K562 (cell line): ENCODE data around the gene TMEM184A. TPM values are rescaled to one million over a fixed set of nuclear protein-coding genes. Genes with fewer than 3 reads are reported as not detected.

Experiments
- ARID1B ChIP-seq: fragments of 450-650 bp; IDR thresholded peaks from 2 replicates; pipeline ENCODE4 v1.6.1; 2016; ENCODE audit warnings: antibody characterized with exemption, mild to moderate bottlenecking, inconsistent platforms
- CSDE1 ChIP-seq, 2 experiments: fragments of 450-650 bp; IDR thresholded peaks; 2 replicates each; pipeline ENCODE4 v1.6.1; 2016; ENCODE audit warnings: mild to moderate bottlenecking in 1 of 2
- MYBL2 ChIP-seq, 2 experiments: fragments of 450-650 bp in 1 of 2; sonication (generic) in 1 of 2; formaldehyde crosslinking in 1 of 2; IDR thresholded peaks; 2 replicates each; pipeline versions ENCODE4 v1.6.1 to v1.8.1; 2017 to 2022; ENCODE audit warnings: borderline replicate concordance in 1 of 2, inconsistent platforms in 1 of 2, low read depth in 1 of 2, mild to moderate bottlenecking in 1 of 2, missing genetic modification reagents in 1 of 2, moderate library complexity in 1 of 2
- POU5F1 ChIP-seq: fragments of 150-350 bp; IDR thresholded peaks from 2 replicates; pipeline ENCODE4 v1.6.1; 2014; ENCODE audit warnings: borderline replicate concordance, low read length, low read depth, mild to moderate bottlenecking; ENCODE audit not compliant: partially characterized antibody
- RBM15 ChIP-seq: fragments of 200-400 bp; formaldehyde crosslinking; IDR thresholded peaks from 2 replicates; pipeline ENCODE4 v1.6.1; 2018; ENCODE audit warnings: mild to moderate bottlenecking, low read length, moderate library complexity; ENCODE audit not compliant: insufficient read depth
- RBM22 ChIP-seq: fragments of 200-400 bp; formaldehyde crosslinking; IDR thresholded peaks from 2 replicates; pipeline ENCODE4 v1.6.1; 2018; ENCODE audit warnings: low read length, low read depth; ENCODE audit not compliant: poor library complexity, severe bottlenecking
- SREBF2 ChIP-seq: sonication (generic); formaldehyde crosslinking; IDR thresholded peaks from 2 replicates; pipeline ENCODE4 v1.4.0; 2020; ENCODE audit warnings: mild to moderate bottlenecking, missing genetic modification reagents
- TCFL5 ChIP-seq: fragments of 250-450 bp; sonication (Bioruptor Pico); conservative IDR thresholded peaks from 2 replicates; pipeline ENCODE4 v1.6.1; 2021; ENCODE audit warnings: mild to moderate bottlenecking, moderate library complexity, matching md5 sums
- TFAM ChIP-seq: fragments of 250-450 bp; sonication (Bioruptor Pico); conservative IDR thresholded peaks from 2 replicates; pipeline ENCODE4 v1.5.0; 2021; ENCODE audit warnings: mild to moderate bottlenecking, moderate library complexity
- ZNF174 ChIP-seq: fragments of 250-450 bp; sonication (Bioruptor Pico); IDR thresholded peaks from 2 replicates; pipeline ENCODE4 v1.4.0; 2020; ENCODE audit warnings: mild to moderate bottlenecking
- ZNF561 ChIP-seq: fragments of 450-650 bp; formaldehyde crosslinking; conservative IDR thresholded peaks from 2 replicates; pipeline ENCODE4 v1.4.0; 2020; ENCODE audit warnings: mild to moderate bottlenecking, moderate library complexity
- polyA plus RNA-seq, 8 experiments: library from polyadenylated mRNA; depleted of rRNA in 4 of 8; stranded (reverse) in 5 of 8; unstranded in 3 of 8; fragments of >200 nt; fragmentation: Nextera tagmentation in 2 of 8; fragmentation: Illumina TruSeq in 1 of 8; extraction: Ambion mirVana in 2 of 8; extraction: Trizol in 1 of 8; gene quantifications; 2 replicates each; pipeline versions ENCODE4 v1.2.1 to v1.2.3, GENCODE V29; 2011 to 2014; ENCODE audit warnings: inconsistent platforms in 1 of 8, missing spikeins in 1 of 8
- total RNA-seq, 7 experiments: library from RNA; depleted of rRNA in 6 of 7; stranded (reverse); fragments of >200 nt in 6 of 7; fragmentation: Illumina TruSeq in 2 of 7; extraction: Trizol in 2 of 7; gene quantifications; 2 replicates each; pipeline versions ENCODE4 v1.2.1 to v1.2.3, GENCODE V29; 2011 to 2021; ENCODE audit warnings: low replicate concordance in 1 of 7
- TF ChIP-seq, protein P1 (sequence below): fragments of 450-650 bp; IDR thresholded peaks from 2 replicates; pipeline ENCODE4 v1.6.1; 2016
- TF ChIP-seq, protein P2 (sequence below): fragments of 250-450 bp; sonication (Bioruptor Pico); IDR thresholded peaks from 2 replicates; pipeline ENCODE4 v1.9.0; 2021; ENCODE audit warnings: mild to moderate bottlenecking
- TF ChIP-seq, protein P3 (sequence below), 2 experiments: fragments of 450-650 bp; IDR thresholded peaks; 2 replicates each; pipeline ENCODE4 v1.6.1; 2016
- TF ChIP-seq, protein P4 (sequence below): fragments of 450-650 bp; IDR thresholded peaks from 2 replicates; pipeline ENCODE4 v1.6.1; 2016; ENCODE audit warnings: low read depth

TMEM184A gene
- total and polyA plus RNA-seq, 9 of the 15 experiments (the other 6 are each of a cell fraction or from before 2014, with no cell fraction given) = 0.10 to 0.18 (median 0.11) TPM; not detected in 6

DNA sequence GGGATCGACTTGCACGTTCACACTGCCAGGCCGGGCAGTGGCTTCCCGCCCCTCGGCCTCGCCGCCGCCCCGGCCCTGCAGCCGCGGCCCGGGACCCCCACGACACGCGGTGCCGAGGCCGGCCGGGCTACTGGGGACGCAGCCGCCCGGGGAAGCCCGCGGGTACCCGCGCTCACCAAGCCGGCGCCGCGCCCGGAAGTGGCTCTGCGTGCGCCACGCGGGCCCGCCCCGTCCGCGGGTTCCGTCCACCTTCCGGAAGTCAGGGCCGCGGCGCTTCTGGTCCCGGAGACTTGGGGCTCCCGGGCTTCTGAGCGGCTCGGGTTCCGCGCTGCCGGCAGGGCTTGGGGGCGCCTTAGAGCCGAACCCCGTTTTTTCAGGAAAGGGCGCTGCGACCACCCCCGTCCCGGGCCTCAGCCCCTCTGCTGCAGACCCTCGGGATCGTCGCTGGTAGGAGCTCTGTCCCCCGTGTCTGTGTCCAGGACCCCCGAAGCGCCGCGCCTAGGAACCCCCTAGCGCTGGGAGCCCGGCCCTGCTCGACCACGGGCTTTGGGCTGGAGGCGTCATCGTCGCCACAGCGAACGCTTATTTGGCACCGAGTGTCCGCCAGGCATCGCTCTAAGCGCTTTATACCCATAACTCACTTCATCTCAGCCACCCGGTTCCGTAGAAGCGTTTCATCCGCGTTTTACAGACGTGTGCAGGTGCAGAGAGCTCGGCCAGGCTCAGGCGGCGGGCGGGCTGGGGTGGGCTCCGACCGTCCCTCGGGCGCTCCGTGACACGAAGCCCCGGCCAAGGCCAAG lies 14.0 kb upstream of the TMEM184A start, which contains the start of gene PSMG3 (continued):
- TF ChIP-seq MYBL2 (IDR thresholded peaks at IDR 0.05; ENCODE audit: low read depth) (no peak), MYBL2 (CRISPR knock-in tag; IDR thresholded peaks at IDR 0.05; ENCODE audit: borderline replicate concordance) (no peak), SREBF2 (no peak), RBM15 (no peak), ARID1B (no peak), POU5F1 (no peak), TFAM (CRISPR knock-in tag) (no peak), ZNF174 (CRISPR knock-in tag) (no peak), RBM22 (peak; percentile 59), CSDE1 (IDR thresholded peaks at IDR 0.05) (no peak), TCFL5 (CRISPR knock-in tag) (no peak), ZNF561 (CRISPR knock-in tag) (no peak)
- TF ChIP-seq, protein P1, sequence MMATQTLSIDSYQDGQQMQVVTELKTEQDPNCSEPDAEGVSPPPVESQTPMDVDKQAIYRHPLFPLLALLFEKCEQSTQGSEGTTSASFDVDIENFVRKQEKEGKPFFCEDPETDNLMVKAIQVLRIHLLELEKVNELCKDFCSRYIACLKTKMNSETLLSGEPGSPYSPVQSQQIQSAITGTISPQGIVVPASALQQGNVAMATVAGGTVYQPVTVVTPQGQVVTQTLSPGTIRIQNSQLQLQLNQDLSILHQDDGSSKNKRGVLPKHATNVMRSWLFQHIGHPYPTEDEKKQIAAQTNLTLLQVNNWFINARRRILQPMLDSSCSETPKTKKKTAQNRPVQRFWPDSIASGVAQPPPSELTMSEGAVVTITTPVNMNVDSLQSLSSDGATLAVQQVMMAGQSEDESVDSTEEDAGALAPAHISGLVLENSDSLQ = no peak; the same call in 1 of the 2 replicates
- TF ChIP-seq, protein P2, sequence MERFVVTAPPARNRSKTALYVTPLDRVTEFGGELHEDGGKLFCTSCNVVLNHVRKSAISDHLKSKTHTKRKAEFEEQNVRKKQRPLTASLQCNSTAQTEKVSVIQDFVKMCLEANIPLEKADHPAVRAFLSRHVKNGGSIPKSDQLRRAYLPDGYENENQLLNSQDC (CRISPR knock-in tag) = no peak
- TF ChIP-seq, protein P3, sequence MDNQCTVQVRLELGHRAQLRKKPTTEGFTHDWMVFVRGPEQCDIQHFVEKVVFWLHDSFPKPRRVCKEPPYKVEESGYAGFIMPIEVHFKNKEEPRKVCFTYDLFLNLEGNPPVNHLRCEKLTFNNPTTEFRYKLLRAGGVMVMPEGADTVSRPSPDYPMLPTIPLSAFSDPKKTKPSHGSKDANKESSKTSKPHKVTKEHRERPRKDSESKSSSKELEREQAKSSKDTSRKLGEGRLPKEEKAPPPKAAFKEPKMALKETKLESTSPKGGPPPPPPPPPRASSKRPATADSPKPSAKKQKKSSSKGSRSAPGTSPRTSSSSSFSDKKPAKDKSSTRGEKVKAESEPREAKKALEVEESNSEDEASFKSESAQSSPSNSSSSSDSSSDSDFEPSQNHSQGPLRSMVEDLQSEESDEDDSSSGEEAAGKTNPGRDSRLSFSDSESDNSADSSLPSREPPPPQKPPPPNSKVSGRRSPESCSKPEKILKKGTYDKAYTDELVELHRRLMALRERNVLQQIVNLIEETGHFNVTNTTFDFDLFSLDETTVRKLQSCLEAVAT (IDR thresholded peaks at IDR 0.05) = 0 out of 4 replicates have a peak, but pooled peaks of 1 of the 2 experiments have one; percentile 57
- TF ChIP-seq, protein P4, sequence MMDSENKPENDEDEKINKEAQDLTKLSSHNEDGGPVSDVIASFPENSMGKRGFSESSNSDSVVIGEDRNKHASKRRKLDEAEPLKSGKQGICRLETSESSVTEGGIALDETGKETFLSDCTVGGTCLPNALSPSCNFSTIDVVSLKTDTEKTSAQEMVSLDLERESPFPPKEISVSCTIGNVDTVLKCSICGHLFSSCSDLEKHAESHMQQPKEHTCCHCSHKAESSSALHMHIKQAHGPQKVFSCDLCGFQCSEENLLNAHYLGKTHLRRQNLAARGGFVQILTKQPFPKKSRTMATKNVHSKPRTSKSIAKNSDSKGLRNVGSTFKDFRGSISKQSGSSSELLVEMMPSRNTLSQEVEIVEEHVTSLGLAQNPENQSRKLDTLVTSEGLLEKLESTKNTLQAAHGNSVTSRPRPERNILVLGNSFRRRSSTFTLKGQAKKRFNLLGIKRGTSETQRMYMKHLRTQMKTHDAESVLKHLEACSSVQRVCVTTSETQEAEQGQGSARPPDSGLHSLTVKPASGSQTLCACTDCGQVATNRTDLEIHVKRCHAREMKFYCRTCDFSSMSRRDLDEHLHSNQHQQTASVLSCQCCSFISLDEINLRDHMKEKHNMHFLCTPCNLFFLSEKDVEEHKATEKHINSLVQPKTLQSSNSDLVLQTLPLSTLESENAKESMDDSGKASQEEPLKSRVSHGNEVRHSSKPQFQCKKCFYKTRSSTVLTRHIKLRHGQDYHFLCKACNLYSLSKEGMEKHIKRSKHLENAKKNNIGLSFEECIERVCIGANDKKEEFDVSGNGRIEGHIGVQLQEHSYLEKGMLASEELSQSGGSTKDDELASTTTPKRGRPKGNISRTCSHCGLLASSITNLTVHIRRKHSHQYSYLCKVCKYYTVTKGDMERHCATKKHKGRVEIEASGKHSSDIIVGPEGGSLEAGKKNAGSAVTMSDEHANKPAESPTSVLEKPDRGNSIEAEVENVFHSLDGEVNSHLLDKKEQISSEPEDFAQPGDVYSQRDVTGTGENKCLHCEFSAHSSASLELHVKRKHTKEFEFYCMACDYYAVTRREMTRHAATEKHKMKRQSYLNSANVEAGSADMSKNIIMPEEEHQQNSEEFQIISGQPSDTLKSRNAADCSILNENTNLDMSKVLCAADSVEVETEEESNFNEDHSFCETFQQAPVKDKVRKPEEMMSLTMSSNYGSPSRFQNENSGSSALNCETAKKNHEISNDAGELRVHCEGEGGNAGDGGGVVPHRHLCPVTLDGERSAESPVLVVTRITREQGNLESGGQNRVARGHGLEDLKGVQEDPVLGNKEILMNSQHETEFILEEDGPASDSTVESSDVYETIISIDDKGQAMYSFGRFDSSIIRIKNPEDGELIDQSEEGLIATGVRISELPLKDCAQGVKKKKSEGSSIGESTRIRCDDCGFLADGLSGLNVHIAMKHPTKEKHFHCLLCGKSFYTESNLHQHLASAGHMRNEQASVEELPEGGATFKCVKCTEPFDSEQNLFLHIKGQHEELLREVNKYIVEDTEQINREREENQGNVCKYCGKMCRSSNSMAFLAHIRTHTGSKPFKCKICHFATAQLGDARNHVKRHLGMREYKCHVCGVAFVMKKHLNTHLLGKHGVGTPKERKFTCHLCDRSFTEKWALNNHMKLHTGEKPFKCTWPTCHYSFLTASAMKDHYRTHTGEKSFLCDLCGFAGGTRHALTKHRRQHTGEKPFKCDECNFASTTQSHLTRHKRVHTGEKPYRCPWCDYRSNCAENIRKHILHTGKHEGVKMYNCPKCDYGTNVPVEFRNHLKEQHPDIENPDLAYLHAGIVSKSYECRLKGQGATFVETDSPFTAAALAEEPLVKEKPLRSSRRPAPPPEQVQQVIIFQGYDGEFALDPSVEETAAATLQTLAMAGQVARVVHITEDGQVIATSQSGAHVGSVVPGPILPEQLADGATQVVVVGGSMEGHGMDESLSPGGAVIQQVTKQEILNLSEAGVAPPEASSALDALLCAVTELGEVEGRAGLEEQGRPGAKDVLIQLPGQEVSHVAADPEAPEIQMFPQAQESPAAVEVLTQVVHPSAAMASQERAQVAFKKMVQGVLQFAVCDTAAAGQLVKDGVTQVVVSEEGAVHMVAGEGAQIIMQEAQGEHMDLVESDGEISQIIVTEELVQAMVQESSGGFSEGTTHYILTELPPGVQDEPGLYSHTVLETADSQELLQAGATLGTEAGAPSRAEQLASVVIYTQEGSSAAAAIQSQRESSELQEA = no peak
